Measurements from ENCODE around the gene ZFHX3. TPM values are rescaled to one million over a fixed set of nuclear protein-coding genes. Genes with fewer than 3 reads are reported as not detected.
A peak's percentile ranks its signal among the peaks of the same experiment; 100 is the strongest.

ZFHX3 gene
- total and polyA plus RNA-seq, 2 donors (not counting 3 experiments of a cell fraction or from before 2014, with no cell fraction given) = 3.7 to 18.8 TPM

DNA sequence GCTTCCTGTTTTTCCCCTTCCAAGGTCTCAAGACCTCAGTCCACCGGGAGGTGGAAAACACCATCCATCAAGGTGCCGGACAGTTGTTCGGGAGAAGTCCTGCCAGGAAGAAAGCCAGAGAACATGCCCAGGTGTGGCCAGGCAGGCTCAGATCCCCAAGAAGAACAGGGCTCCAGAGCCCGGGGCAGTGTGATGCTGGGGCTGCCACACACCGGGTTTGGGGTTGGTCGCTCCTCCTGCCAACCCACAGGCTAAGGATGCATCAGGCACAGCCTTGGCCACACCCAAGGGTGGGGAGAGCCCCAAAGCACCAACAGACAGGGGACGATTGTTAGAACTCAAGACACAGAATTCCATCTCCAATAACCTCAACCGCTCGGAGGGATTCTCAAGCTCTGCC, 19.7 kb downstream of the ZFHX3 start:
- CTCF ChIA-PET = interaction anchor here (1.7 kb wide), 1 partner anchor 38 kb away, joined by 4 read pairs; no protein-coding TSS in a partner anchor
- POLR2A ChIA-PET = interaction anchor here (0.6 kb wide), 1 partner anchor 75 kb away, joined by 3 read pairs; no protein-coding TSS in a partner anchor
- H3K36me3 ChIP-seq (ENCODE audit: control insufficient read depth in 2 of 2, extremely low read depth in 1 of 2, insufficient read depth in 2 of 2, low read length in 2 of 2) = no peaks in the 10 kb centered on the region

DNA sequence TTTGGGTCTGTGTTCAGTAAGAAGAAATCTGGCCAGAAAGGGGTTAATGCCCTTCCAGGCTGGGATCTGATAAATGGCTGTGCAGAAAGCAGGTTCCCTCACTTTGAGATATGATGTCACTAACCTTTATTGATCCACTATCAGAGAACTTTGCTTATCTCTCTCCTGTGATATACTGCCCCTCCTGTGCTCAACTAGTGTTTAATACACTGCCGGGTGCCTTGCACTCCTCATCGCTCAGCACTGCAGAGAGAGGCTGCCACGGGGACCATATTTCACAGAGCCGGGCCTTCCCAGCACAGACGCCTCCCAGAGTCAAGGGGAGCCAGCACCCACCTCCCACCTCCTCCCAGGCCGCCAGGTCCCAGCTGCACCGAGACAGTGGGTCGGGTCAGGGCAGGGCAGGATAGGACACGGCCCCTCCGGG, 20.2 kb downstream of the ZFHX3 start:
- no peaks in the 10 kb centered on the region for H4K20me1 ChIP-seq (replicated peaks; ENCODE audit: control insufficient read depth, extremely low read depth, insufficient read depth, low read length)
- H3K36me3 ChIP-seq (ENCODE audit: control insufficient read depth in 2 of 2, extremely low read depth in 1 of 2, insufficient read depth in 2 of 2, low read length in 2 of 2) = no peaks in the 10 kb centered on the region
- no peaks in the 10 kb centered on the region for H3K27me3 ChIP-seq (ENCODE audit: control insufficient read depth in 2 of 2, insufficient read depth in 2 of 2, low read length in 2 of 2)
- no peak overlapping the region for H3K4me3 ChIP-seq (replicated peaks in 1 of 3; ENCODE audit: insufficient read depth in 1 of 3, low read depth in 1 of 3, low read length in 3 of 3)
- DNase-seq (ENCODE audit: low read depth, low spot score) (no peak), FAIRE-seq (no peak)
- no peak for TF ChIP-seq EZH2 (IDR thresholded peaks at IDR 0.05; ENCODE audit: borderline replicate concordance, low read depth, low read length, severe bottlenecking)
- TF ChIP-seq JUN (IDR thresholded peaks at IDR 0.05; ENCODE audit: borderline replicate concordance, insufficient read depth, insufficient read length, low read depth) = no peak
- TF ChIP-seq POLR2A (IDR thresholded peaks at IDR 0.05; ENCODE audit: low read depth, low read length) = no peak
- TF ChIP-seq POLR2AphosphoS5 (IDR thresholded peaks at IDR 0.05; ENCODE audit: insufficient read depth, low read depth, low read length) = no peak
- TF ChIP-seq MYC (IDR thresholded peaks at IDR 0.05; ENCODE audit: low read depth, low read length) = no peak
- no peak for TF ChIP-seq FOS (IDR thresholded peaks at IDR 0.05; ENCODE audit: borderline replicate concordance, insufficient read depth, low read length)
- TF ChIP-seq GATA2 (IDR thresholded peaks at IDR 0.05; ENCODE audit: insufficient read depth, insufficient read length, low read depth, low read length) = no peak
- TF ChIP-seq, protein P1, sequence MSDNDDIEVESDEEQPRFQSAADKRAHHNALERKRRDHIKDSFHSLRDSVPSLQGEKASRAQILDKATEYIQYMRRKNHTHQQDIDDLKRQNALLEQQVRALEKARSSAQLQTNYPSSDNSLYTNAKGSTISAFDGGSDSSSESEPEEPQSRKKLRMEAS (IDR thresholded peaks at IDR 0.05; ENCODE audit: insufficient read depth, insufficient read length) = no peak
- TF ChIP-seq, protein P2, sequence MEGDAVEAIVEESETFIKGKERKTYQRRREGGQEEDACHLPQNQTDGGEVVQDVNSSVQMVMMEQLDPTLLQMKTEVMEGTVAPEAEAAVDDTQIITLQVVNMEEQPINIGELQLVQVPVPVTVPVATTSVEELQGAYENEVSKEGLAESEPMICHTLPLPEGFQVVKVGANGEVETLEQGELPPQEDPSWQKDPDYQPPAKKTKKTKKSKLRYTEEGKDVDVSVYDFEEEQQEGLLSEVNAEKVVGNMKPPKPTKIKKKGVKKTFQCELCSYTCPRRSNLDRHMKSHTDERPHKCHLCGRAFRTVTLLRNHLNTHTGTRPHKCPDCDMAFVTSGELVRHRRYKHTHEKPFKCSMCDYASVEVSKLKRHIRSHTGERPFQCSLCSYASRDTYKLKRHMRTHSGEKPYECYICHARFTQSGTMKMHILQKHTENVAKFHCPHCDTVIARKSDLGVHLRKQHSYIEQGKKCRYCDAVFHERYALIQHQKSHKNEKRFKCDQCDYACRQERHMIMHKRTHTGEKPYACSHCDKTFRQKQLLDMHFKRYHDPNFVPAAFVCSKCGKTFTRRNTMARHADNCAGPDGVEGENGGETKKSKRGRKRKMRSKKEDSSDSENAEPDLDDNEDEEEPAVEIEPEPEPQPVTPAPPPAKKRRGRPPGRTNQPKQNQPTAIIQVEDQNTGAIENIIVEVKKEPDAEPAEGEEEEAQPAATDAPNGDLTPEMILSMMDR (IDR thresholded peaks at IDR 0.05; ENCODE audit: extremely low read depth in 1 of 2, insufficient read depth in 1 of 2, low read depth in 1 of 2, low read length in 2 of 2) = no peak
- H2AFZ ChIP-seq (ENCODE audit: low read depth, low read length) = no peak overlapping the region
- no peaks in the 10 kb centered on the region for H3K9me3 ChIP-seq (replicated peaks; ENCODE audit: control insufficient read depth, insufficient read depth, low read length)
- H3K27ac ChIP-seq (ENCODE audit: insufficient read depth, low read depth, low read length) = no peak overlapping the region
- CTCF ChIA-PET = interaction anchor here (1.7 kb wide), 1 partner anchor 37 kb away, joined by 4 read pairs; no protein-coding TSS in a partner anchor
- POLR2A ChIA-PET = no interaction called here
- no peak overlapping the region for H3K4me2 ChIP-seq (ENCODE audit: insufficient read depth, low read length)
- H3K4me1 ChIP-seq (ENCODE audit: control insufficient read depth, extremely low read depth, insufficient read depth, low read length) = peaks cover 2% of the 10 kb centered on the region
- dilution Hi-C loops (cut with MboI; ENCODE audit: extremely low pct_ligation_motif_present, low sequenced_read_pairs) (no loop called here), intact Hi-C loops (cut with micrococcal nuclease) (no loop called here)
- H3K9ac ChIP-seq (replicated peaks; ENCODE audit: extremely low read depth, insufficient read depth, low read length) = no peak overlapping the region
- H3K79me2 ChIP-seq (ENCODE audit: control insufficient read depth, insufficient read depth, low read length) = peaks cover 40% of the 10 kb centered on the region
- BruUV-seq (replicated peaks) = no TSS peak
- no peaks in the 10 kb centered on the region for H3K9me1 ChIP-seq (replicated peaks; ENCODE audit: control insufficient read depth, extremely low read depth, insufficient read depth, low read length)

More for the DNA sequence above, 19.7 kb downstream of the ZFHX3 start:
- peak; percentile 22 for DNase-seq (ENCODE audit: low read depth, low spot score)
- no peaks in the 10 kb centered on the region for H3K9me1 ChIP-seq (replicated peaks; ENCODE audit: control insufficient read depth, extremely low read depth, insufficient read depth, low read length)
- no peak overlapping the region for H3K4me3 ChIP-seq (replicated peaks in 1 of 3; ENCODE audit: insufficient read depth in 1 of 3, low read depth in 1 of 3, low read length in 3 of 3)
- H3K4me2 ChIP-seq (ENCODE audit: insufficient read depth, low read length) = no peak overlapping the region
- H3K9me3 ChIP-seq (replicated peaks; ENCODE audit: control insufficient read depth, insufficient read depth, low read length) = no peaks in the 10 kb centered on the region
- no peak overlapping the region for H2AFZ ChIP-seq (ENCODE audit: low read depth, low read length)
- no peak for FAIRE-seq
- peaks cover 2% of the 10 kb centered on the region for H3K4me1 ChIP-seq (ENCODE audit: control insufficient read depth, extremely low read depth, insufficient read depth, low read length)
- H4K20me1 ChIP-seq (replicated peaks; ENCODE audit: control insufficient read depth, extremely low read depth, insufficient read depth, low read length) = no peaks in the 10 kb centered on the region
- dilution Hi-C loops (cut with MboI; ENCODE audit: extremely low pct_ligation_motif_present, low sequenced_read_pairs) (no loop called here), intact Hi-C loops (cut with micrococcal nuclease) (no loop called here)
- no peak overlapping the region for H3K27ac ChIP-seq (ENCODE audit: insufficient read depth, low read depth, low read length)
- TF ChIP-seq GATA2 (IDR thresholded peaks at IDR 0.05; ENCODE audit: insufficient read depth, insufficient read length, low read depth, low read length) (no peak), POLR2A (IDR thresholded peaks at IDR 0.05; ENCODE audit: low read depth, low read length) (no peak), FOS (IDR thresholded peaks at IDR 0.05; ENCODE audit: borderline replicate concordance, insufficient read depth, low read length) (no peak), POLR2AphosphoS5 (IDR thresholded peaks at IDR 0.05; ENCODE audit: insufficient read depth, low read depth, low read length) (no peak)
- TF ChIP-seq, protein P1 (IDR thresholded peaks at IDR 0.05; ENCODE audit: insufficient read depth, insufficient read length) = no peak
- peaks cover 44% of the 10 kb centered on the region for H3K79me2 ChIP-seq (ENCODE audit: control insufficient read depth, insufficient read depth, low read length)
- H3K27me3 ChIP-seq (ENCODE audit: control insufficient read depth in 2 of 2, insufficient read depth in 2 of 2, low read length in 2 of 2) = no peaks in the 10 kb centered on the region
- H3K9ac ChIP-seq (replicated peaks; ENCODE audit: extremely low read depth, insufficient read depth, low read length) = no peak overlapping the region
- no TSS peak for BruUV-seq (replicated peaks)

All from endothelial cell of umbilical vein (primary cell).